ENCODE data around the gene PLD4. TPM values are rescaled to one million over a fixed set of nuclear protein-coding genes. Genes with fewer than 3 reads are reported as not detected.

Gene PLD4
- total and polyA plus RNA-seq, 2 experiments from 2014 or later: not detected

- TF ChIP-seq POLR2AphosphoS5 (IDR thresholded peaks at IDR 0.05; ENCODE audit: low read depth) (no peak), STAT1 (IDR thresholded peaks at IDR 0.05; ENCODE audit: unreplicated experiment) (no peak)
- no peak overlapping the region for H3K4me3 ChIP-seq
Observed at GRCh38 chr14:104925214-104925854, 655 bp downstream of the PLD4 start.

GRCh38 chr14:104925855-104926609 lies 1.4 kb downstream of the PLD4 start:
- no peak for ATAC-seq
- Histone ChIP-seq H3K9me2 (ENCODE audit: insufficient read depth) (no peaks in the 10 kb centered on the region), H3K27ac (ENCODE audit: low read depth) (no peak overlapping the region), H3K4me2 (no peak overlapping the region), H2AFZ (no peak overlapping the region), H3K4me1 (ENCODE audit: insufficient read depth) (no peaks in the 10 kb centered on the region), H3K4me3 (no peak overlapping the region), H3K36me3 (ENCODE audit: insufficient read depth) (no peaks in the 10 kb centered on the region), H3K79me2 (replicated peaks; ENCODE audit: insufficient read depth) (no peaks in the 10 kb centered on the region), H3F3A (replicated peaks; ENCODE audit: low read depth) (no peaks in the 10 kb centered on the region), H4K20me1 (replicated peaks; ENCODE audit: insufficient read depth) (no peaks in the 10 kb centered on the region), H3K27me3 (ENCODE audit: insufficient read depth) (peaks cover 15% of the 10 kb centered on the region)
- Mint-ChIP-seq H3K4me3 (no peak overlapping the region), H3K9me3 (no peaks in the 10 kb centered on the region), H3K4me1 (peaks cover 2% of the 10 kb centered on the region; the same call in 1 of the 3 replicates), H3K27ac (no peak overlapping the region), H3K36me3 (ENCODE audit: low read depth) (no peaks in the 10 kb centered on the region), H3K27me3 (ENCODE audit: insufficient read depth, low read depth, poor library complexity) (peaks cover 15% of the 10 kb centered on the region)
- no peak for DNase-seq (ENCODE audit: low spot score)
- TF ChIP-seq CTCF (conservative IDR thresholded peaks at IDR 0.05; ENCODE audit: low read depth in 2 of 2) (no peak), ETS1 (IDR thresholded peaks at IDR 0.05) (no peak), EZH2phosphoT487 (IDR thresholded peaks at IDR 0.05; ENCODE audit: unreplicated experiment) (no peak), NANOG (IDR thresholded peaks at IDR 0.05; ENCODE audit: borderline replicate concordance) (no peak), JUNB (IDR thresholded peaks at IDR 0.05; ENCODE audit: unreplicated experiment) (no peak), CREB1 (CRISPR knock-in tag; IDR thresholded peaks at IDR 0.05; ENCODE audit: low read depth) (no peak), POLR2AphosphoS5 (IDR thresholded peaks at IDR 0.05; ENCODE audit: low read depth) (no peak), ZNF462 (CRISPR knock-in tag; IDR thresholded peaks at IDR 0.05) (no peak)

More at GRCh38 chr14:104925214-104925854, 655 bp downstream of the PLD4 start:
- H3K27ac Mint-ChIP-seq: no peak overlapping the region
- DNase-seq (ENCODE audit: low spot score) (no peak), ATAC-seq (no peak)
- H3F3A ChIP-seq (replicated peaks; ENCODE audit: low read depth): no peaks in the 10 kb centered on the region
- H3K4me1 Mint-ChIP-seq: peaks cover 2% of the 10 kb centered on the region; the same call in 1 of the 3 replicates
- no peaks in the 10 kb centered on the region for H3K9me3 Mint-ChIP-seq
- H3K79me2 ChIP-seq (replicated peaks; ENCODE audit: insufficient read depth): no peaks in the 10 kb centered on the region
- H3K27me3 Mint-ChIP-seq (ENCODE audit: insufficient read depth, low read depth, poor library complexity): peaks cover 8% of the 10 kb centered on the region
- peaks cover 8% of the 10 kb centered on the region for H3K27me3 ChIP-seq (ENCODE audit: insufficient read depth)
- H2AFZ ChIP-seq: no peak overlapping the region
- H4K20me1 ChIP-seq (replicated peaks; ENCODE audit: insufficient read depth): no peaks in the 10 kb centered on the region
- H3K36me3 Mint-ChIP-seq (ENCODE audit: low read depth): no peaks in the 10 kb centered on the region
- H3K36me3 ChIP-seq (ENCODE audit: insufficient read depth): no peaks in the 10 kb centered on the region
- H3K4me2 ChIP-seq: no peak overlapping the region
- H3K4me3 Mint-ChIP-seq: no peak overlapping the region
- no peaks in the 10 kb centered on the region for H3K4me1 ChIP-seq (ENCODE audit: insufficient read depth)
- H3K9me2 ChIP-seq (ENCODE audit: insufficient read depth): no peaks in the 10 kb centered on the region
- H3K27ac ChIP-seq (ENCODE audit: low read depth): no peak overlapping the region
